Liver (tissue), 3 donors: ENCODE results near the gene ANKRD28.

ENCODE experiments used
- GABPA ChIP-seq, 2 donors: IDR thresholded peaks in 1 of 2; conservative IDR thresholded peaks in 1 of 2; 2 replicates each; pipeline ENCODE4 v1.6.1; 2016; ENCODE audit warnings: antibody characterized with exemption in 2 of 2, mild to moderate bottlenecking in 1 of 2, moderate library complexity in 1 of 2
- JUND ChIP-seq, 2 donors: IDR thresholded peaks; 2 replicates each; pipeline ENCODE4 v1.6.1; 2016; ENCODE audit warnings: antibody characterized with exemption in 2 of 2
- RAD21 ChIP-seq, 2 donors: IDR thresholded peaks; 2 replicates each; pipeline ENCODE4 v1.6.1; 2016; ENCODE audit warnings: antibody characterized with exemption in 2 of 2, mild to moderate bottlenecking in 2 of 2
- RXRA ChIP-seq, 2 donors: IDR thresholded peaks; 2 replicates each; pipeline ENCODE4 v1.6.1; 2017 to 2018; ENCODE audit warnings: antibody characterized with exemption in 2 of 2, mild to moderate bottlenecking in 1 of 2
- SP1 ChIP-seq: IDR thresholded peaks from 2 replicates; pipeline ENCODE4 v1.6.1; 2018; ENCODE audit warnings: antibody characterized with exemption, mild to moderate bottlenecking
- TAF1 ChIP-seq: conservative IDR thresholded peaks from 2 replicates; pipeline ENCODE4 v1.6.1; 2016; ENCODE audit warnings: antibody characterized with exemption, mild to moderate bottlenecking
- YY1 ChIP-seq: IDR thresholded peaks from 2 replicates; pipeline ENCODE4 v1.6.1; 2016; ENCODE audit warnings: antibody characterized with exemption, mild to moderate bottlenecking
- TF ChIP-seq, protein P1 (sequence below): fragments of 150-350 bp; IDR thresholded peaks from 2 replicates; pipeline ENCODE4 v1.5.1; 2017; ENCODE audit warnings: improper control_type of control experiment, low read depth, low read length; ENCODE audit not compliant: missing input control
- TF ChIP-seq, protein P2 (sequence below): IDR thresholded peaks from 2 replicates; pipeline ENCODE4 v1.6.1; 2016; ENCODE audit warnings: antibody characterized with exemption, mild to moderate bottlenecking
- TF ChIP-seq, protein P3 (sequence below): IDR thresholded peaks from 2 replicates; pipeline ENCODE4 v1.6.1; 2016; ENCODE audit warnings: antibody characterized with exemption
- donor health status: healthy.
- donor health status: healthy.

DNA sequence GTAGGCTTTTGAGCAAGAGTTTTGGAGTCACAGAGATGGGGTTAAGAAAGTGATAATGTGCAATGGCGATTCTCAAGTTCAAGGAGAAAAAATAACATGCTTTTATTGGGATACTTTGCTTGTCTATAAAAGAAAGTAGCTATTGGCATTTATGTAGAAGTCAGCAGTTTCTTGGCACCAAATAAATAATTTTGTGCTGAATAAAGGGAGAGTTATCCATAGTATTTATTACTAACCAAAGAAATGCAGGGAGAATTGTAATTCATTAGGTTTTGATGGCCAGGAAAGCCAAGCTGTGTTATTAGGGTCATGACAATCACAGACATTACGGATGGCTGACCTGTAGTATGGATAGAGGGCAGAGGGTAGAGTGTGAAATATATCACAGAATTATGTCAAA is 163.1 kb downstream of the ANKRD28 start:
- TF ChIP-seq, protein P1, sequence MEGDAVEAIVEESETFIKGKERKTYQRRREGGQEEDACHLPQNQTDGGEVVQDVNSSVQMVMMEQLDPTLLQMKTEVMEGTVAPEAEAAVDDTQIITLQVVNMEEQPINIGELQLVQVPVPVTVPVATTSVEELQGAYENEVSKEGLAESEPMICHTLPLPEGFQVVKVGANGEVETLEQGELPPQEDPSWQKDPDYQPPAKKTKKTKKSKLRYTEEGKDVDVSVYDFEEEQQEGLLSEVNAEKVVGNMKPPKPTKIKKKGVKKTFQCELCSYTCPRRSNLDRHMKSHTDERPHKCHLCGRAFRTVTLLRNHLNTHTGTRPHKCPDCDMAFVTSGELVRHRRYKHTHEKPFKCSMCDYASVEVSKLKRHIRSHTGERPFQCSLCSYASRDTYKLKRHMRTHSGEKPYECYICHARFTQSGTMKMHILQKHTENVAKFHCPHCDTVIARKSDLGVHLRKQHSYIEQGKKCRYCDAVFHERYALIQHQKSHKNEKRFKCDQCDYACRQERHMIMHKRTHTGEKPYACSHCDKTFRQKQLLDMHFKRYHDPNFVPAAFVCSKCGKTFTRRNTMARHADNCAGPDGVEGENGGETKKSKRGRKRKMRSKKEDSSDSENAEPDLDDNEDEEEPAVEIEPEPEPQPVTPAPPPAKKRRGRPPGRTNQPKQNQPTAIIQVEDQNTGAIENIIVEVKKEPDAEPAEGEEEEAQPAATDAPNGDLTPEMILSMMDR: no peak
- TF ChIP-seq RAD21 (IDR thresholded peaks at IDR 0.05): no peak
- no peak for TF ChIP-seq TAF1
- TF ChIP-seq, protein P2, sequence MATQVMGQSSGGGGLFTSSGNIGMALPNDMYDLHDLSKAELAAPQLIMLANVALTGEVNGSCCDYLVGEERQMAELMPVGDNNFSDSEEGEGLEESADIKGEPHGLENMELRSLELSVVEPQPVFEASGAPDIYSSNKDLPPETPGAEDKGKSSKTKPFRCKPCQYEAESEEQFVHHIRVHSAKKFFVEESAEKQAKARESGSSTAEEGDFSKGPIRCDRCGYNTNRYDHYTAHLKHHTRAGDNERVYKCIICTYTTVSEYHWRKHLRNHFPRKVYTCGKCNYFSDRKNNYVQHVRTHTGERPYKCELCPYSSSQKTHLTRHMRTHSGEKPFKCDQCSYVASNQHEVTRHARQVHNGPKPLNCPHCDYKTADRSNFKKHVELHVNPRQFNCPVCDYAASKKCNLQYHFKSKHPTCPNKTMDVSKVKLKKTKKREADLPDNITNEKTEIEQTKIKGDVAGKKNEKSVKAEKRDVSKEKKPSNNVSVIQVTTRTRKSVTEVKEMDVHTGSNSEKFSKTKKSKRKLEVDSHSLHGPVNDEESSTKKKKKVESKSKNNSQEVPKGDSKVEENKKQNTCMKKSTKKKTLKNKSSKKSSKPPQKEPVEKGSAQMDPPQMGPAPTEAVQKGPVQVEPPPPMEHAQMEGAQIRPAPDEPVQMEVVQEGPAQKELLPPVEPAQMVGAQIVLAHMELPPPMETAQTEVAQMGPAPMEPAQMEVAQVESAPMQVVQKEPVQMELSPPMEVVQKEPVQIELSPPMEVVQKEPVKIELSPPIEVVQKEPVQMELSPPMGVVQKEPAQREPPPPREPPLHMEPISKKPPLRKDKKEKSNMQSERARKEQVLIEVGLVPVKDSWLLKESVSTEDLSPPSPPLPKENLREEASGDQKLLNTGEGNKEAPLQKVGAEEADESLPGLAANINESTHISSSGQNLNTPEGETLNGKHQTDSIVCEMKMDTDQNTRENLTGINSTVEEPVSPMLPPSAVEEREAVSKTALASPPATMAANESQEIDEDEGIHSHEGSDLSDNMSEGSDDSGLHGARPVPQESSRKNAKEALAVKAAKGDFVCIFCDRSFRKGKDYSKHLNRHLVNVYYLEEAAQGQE: no peak
- TF ChIP-seq, protein P3, sequence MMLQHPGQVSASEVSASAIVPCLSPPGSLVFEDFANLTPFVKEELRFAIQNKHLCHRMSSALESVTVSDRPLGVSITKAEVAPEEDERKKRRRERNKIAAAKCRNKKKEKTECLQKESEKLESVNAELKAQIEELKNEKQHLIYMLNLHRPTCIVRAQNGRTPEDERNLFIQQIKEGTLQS: no peak
- no peak for TF ChIP-seq SP1
- TF ChIP-seq RXRA (IDR thresholded peaks at IDR 0.05): no peak
- TF ChIP-seq JUND (IDR thresholded peaks at IDR 0.05): no peak
- no peak for TF ChIP-seq YY1
- TF ChIP-seq GABPA (IDR thresholded peaks at IDR 0.05 in 1 of 2, conservative IDR thresholded peaks at IDR 0.05 in 1 of 2): no peak
